HFFc6 (cell line): ENCODE measurements around the gene NUP54. TPM values are rescaled to one million over a fixed set of nuclear protein-coding genes. Genes with fewer than 3 reads are reported as not detected.

ENCODE experiments used
- DNase-seq: peaks from one replicate; pipeline ENCODE4 v3.0.0-alpha.2; 2018
- H3K27ac Mint-ChIP-seq: 2 replicates; pipeline ENCODE4 v1.8.0; 2020; ENCODE audit warnings: mild to moderate bottlenecking, mixed read lengths
- H3K27me3 Mint-ChIP-seq: 2 replicates; pipeline ENCODE4 v1.8.0; 2021; ENCODE audit warnings: mild to moderate bottlenecking, moderate library complexity, mixed read lengths; ENCODE audit not compliant: insufficient read depth
- H3K36me3 Mint-ChIP-seq: 2 replicates; pipeline ENCODE4 v1.8.0; 2021; ENCODE audit warnings: low read depth, mixed read lengths
- H3K4me1 Mint-ChIP-seq: 2 replicates; pipeline ENCODE4 v1.8.0; 2020; ENCODE audit warnings: low read depth, mixed read lengths
- H3K4me3 Mint-ChIP-seq: 2 replicates; pipeline ENCODE4 v1.8.0; 2020; ENCODE audit warnings: mild to moderate bottlenecking, moderate library complexity, mixed read lengths
- H3K9me3 Mint-ChIP-seq: 2 replicates; pipeline ENCODE4 v1.8.0; 2020; ENCODE audit warnings: mild to moderate bottlenecking, mixed read lengths
- total RNA-seq, 6 experiments: library from RNA; stranded (reverse); fragmentation: NEBNext Ultra II Directional; extraction: Animal tissue kit (Norgen Biotek cat#: 25700); gene quantifications; 2 replicates in 1 of 6; 3 replicates in 5 of 6; pipeline ENCODE4 v1.2.3, GENCODE V29; 2021
- TF ChIP-seq, protein P1 (sequence below): fragments of 200-600 bp; sonication (generic); IDR thresholded peaks from 2 replicates; pipeline ENCODE4 v1.5.0; 2021; ENCODE audit warnings: antibody characterized with exemption, mild to moderate bottlenecking

NUP54 gene
- total RNA-seq, 6 experiments from 2014 or later, result 25.7 to 37.8 (median 33.3) TPM

DNA sequence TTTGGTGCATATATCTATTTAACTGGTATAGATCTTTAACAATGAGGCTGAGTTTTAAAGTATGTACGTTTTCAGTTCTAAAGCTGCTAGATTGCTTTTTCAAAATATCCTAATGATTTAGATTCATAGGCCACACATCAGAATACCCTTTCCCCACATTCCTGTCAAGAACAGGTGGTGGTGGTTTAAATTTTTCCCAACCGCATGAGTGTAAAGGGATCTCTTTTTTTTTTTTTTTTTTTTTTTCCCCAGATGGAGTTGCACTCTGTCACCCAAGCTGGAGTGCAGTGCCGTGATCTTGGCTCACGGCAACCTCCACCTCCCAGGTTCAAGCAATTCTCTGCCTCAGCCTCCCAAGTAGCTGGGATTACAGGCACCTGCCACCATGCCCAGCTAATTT, 28.0 kb downstream of the NUP54 start:
- H3K9me3 Mint-ChIP-seq, result no peaks in the 10 kb centered on the region
- no peaks in the 10 kb centered on the region; the same call in 1 of the 2 replicates for H3K27me3 Mint-ChIP-seq
- TF ChIP-seq, protein P1, sequence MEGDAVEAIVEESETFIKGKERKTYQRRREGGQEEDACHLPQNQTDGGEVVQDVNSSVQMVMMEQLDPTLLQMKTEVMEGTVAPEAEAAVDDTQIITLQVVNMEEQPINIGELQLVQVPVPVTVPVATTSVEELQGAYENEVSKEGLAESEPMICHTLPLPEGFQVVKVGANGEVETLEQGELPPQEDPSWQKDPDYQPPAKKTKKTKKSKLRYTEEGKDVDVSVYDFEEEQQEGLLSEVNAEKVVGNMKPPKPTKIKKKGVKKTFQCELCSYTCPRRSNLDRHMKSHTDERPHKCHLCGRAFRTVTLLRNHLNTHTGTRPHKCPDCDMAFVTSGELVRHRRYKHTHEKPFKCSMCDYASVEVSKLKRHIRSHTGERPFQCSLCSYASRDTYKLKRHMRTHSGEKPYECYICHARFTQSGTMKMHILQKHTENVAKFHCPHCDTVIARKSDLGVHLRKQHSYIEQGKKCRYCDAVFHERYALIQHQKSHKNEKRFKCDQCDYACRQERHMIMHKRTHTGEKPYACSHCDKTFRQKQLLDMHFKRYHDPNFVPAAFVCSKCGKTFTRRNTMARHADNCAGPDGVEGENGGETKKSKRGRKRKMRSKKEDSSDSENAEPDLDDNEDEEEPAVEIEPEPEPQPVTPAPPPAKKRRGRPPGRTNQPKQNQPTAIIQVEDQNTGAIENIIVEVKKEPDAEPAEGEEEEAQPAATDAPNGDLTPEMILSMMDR, result no peak
- no peak for DNase-seq
- no peak overlapping the region for H3K27ac Mint-ChIP-seq
- H3K4me3 Mint-ChIP-seq, result no peak overlapping the region
- H3K4me1 Mint-ChIP-seq, result no peaks in the 10 kb centered on the region
- H3K36me3 Mint-ChIP-seq, result peaks cover 57% of the 10 kb centered on the region

DNA sequence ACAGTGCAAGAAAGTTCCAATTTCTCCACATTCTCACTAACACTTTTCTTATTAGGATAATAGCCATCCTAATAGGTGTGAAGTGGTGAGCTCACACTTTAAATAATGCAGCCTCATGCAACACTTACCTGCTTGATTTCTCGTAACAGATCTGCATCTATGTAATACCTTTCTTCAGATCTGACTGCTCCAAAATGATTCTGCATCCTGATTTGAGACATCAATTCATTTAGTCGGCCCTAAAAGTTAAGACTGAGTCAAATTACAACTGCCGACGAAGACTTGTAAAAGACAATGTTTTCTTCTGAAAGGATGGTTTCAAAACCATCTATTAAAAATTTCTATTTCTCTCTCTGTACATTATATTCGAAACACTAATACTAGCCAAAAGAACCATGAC, 30.7 kb downstream of the NUP54 start:
- Mint-ChIP-seq H3K36me3 (peaks cover 48% of the 10 kb centered on the region), H3K4me1 (no peaks in the 10 kb centered on the region), H3K27ac (no peak overlapping the region), H3K4me3 (no peak overlapping the region), H3K27me3 (no peaks in the 10 kb centered on the region; the same call in 1 of the 2 replicates), H3K9me3 (no peaks in the 10 kb centered on the region)
- DNase-seq, result no peak
- TF ChIP-seq, protein P1, result no peak

DNA sequence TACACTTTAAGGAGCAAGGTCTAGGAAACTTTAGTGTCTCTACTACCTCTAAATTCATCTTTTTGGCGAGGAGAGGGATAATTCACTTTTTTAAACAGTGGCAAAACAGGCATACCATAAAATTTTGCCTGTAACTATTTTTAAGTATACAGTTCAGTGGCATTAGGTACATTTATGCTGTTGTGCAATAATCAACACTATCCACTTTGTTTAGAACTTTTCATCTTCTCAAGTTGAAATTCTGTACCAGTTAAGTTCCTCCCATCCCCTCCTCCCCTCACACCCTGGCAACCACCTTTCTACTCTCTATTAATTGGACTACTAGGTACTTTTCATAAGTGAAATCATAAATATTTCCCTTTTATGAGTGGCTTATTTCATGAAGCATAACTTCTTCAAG, 31.4 kb downstream of the NUP54 start:
- TF ChIP-seq, protein P1, result no peak
- H3K36me3 Mint-ChIP-seq, result peaks cover 41% of the 10 kb centered on the region
- H3K27me3 Mint-ChIP-seq, result no peaks in the 10 kb centered on the region; the same call in 1 of the 2 replicates

DNA sequence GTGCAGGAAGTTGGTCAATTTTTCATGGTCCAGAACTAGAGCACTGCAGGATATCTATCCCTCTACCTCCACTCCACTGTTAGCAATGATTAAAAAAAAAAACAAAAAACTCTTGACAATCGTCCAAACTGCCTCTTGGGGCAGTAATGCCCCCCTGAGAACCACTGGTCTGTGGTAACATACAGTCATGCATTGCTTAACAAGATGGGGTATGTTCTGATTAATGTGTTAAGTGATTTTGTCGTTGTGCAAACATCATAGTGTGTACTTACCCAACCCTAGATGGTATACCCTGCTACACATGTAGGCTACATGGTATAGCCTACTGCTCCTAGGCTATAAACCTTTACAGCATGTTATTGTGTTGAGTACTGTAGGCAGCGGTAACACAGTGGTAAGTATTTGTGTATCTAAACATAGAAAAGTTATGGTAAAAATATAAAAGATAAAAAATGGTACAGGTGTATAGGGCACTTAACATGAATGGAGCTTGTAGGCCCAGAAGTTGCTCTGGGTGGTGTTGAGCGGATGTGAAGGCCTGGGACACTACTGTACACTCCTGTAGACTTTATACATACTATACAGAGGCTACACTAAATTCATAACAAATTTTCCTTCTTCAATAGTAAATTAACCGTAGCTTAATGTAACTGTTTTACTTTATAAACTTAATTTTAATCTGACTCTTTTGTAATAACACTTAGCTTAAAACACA, 39.6 kb downstream of the NUP54 start:
- no peaks in the 10 kb centered on the region for H3K4me1 Mint-ChIP-seq
- no peak overlapping the region for H3K4me3 Mint-ChIP-seq
- peaks cover 6% of the 10 kb centered on the region; the same call in 1 of the 2 replicates for H3K36me3 Mint-ChIP-seq
- no peak overlapping the region for H3K27ac Mint-ChIP-seq
- no peaks in the 10 kb centered on the region; the same call in 1 of the 2 replicates for H3K27me3 Mint-ChIP-seq
- no peaks in the 10 kb centered on the region for H3K9me3 Mint-ChIP-seq
- TF ChIP-seq, protein P1, result no peak
- no peak for DNase-seq

More for the DNA sequence above, 31.4 kb downstream of the NUP54 start:
- H3K4me3 Mint-ChIP-seq, result no peak overlapping the region
- no peaks in the 10 kb centered on the region for H3K4me1 Mint-ChIP-seq
- DNase-seq, result no peak
- H3K27ac Mint-ChIP-seq, result no peak overlapping the region
- no peaks in the 10 kb centered on the region for H3K9me3 Mint-ChIP-seq

DNA sequence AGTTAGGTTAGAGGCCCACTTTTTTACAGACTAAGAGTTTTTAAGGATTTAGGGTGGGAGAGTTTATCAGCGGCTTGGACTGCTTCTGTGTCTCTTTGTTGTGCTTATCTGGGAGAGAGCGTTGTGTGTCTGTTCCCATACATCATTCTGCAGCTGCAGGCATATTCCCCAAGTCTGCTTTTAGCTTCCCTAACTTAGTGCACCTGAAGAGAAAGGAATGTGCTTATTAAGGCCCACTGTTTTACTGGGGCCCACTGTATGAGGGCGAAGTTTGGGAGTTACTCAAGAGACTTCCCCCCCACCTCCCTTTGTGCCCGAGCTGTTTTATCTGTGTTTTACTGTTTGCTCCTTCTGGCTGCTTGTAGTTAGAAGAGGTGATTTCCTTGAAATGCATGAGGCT, 41.8 kb downstream of the NUP54 start:
- no peaks in the 10 kb centered on the region for H3K9me3 Mint-ChIP-seq
- H3K27ac Mint-ChIP-seq, result no peak overlapping the region
- no peak overlapping the region for H3K4me3 Mint-ChIP-seq
- H3K36me3 Mint-ChIP-seq, result no peaks in the 10 kb centered on the region
- H3K27me3 Mint-ChIP-seq, result peaks cover 1% of the 10 kb centered on the region
- no peaks in the 10 kb centered on the region for H3K4me1 Mint-ChIP-seq
- no peak for DNase-seq
- TF ChIP-seq, protein P1, result no peak
